GM12878 (cell line): ENCODE measurements around the gene COL26A1.

Source experiments
- CTCF ChIP-seq, 3 experiments: IDR thresholded peaks in 2 of 3; conservative IDR thresholded peaks in 1 of 3; 2 replicates each; pipeline ENCODE4 v1.5.1; 2011; ENCODE audit warnings: low read depth in 3 of 3, low read length in 3 of 3, mild to moderate bottlenecking in 3 of 3, control low read depth in 2 of 3, moderate library complexity in 2 of 3, inconsistent platforms in 1 of 3, mixed read lengths in 1 of 3; ENCODE audit not compliant: control insufficient read depth in 2 of 3, insufficient read depth in 1 of 3; ENCODE audit errors: extremely low read depth in 1 of 3
- NKRF ChIP-seq: fragments of 450-650 bp; conservative IDR thresholded peaks from 2 replicates; pipeline ENCODE4 v1.6.1; 2017; ENCODE audit warnings: mild to moderate bottlenecking, moderate library complexity
- SP1 ChIP-seq: IDR thresholded peaks from one replicate; pipeline ENCODE4 v1.6.1; 2011; ENCODE audit warnings: low read depth, low read length
- WRNIP1 ChIP-seq: IDR thresholded peaks from 2 replicates; pipeline ENCODE4 v1.6.1; 2011; ENCODE audit warnings: low read depth, low read length, improper control_type of control experiment, borderline replicate concordance

DNA sequence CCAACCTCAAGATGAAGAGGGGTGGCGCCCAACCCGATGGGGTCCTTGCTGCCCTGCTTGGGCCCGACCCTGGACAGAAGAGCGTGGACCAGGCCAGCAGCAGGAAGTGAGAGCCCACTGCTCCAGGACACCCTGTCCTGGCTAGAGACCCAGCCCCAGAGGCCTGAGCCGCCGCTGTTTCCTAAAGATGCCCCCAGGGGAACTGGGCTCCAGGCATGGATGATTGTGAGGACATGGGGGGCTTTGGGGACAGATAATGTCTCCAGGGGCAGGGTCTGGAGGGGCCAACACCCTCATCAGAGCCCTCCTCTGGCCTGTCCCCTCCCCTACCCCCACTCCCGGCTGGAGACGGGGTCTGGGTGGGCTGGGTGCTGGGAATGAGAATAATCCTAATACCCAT is 194.7 kb downstream of the COL26A1 start:
- TF ChIP-seq NKRF (no peak), CTCF (IDR thresholded peaks at IDR 0.05 in 2 of 3, conservative IDR thresholded peaks at IDR 0.05 in 1 of 3; ENCODE audit: control insufficient read depth in 2 of 3, extremely low read depth in 1 of 3, insufficient read depth in 1 of 3, low read depth in 3 of 3, low read length in 3 of 3) (no peak), WRNIP1 (no peak), SP1 (no peak)
